Smooth muscle cell (in vitro differentiated cells): ENCODE data around the gene TMEM9B. TPM values are rescaled to one million over a fixed set of nuclear protein-coding genes. Genes with fewer than 3 reads are reported as not detected.

Source experiments
- DNase-seq: peaks from one replicate; lab custom pipeline; 2025; ENCODE audit not compliant: unreplicated experiment; lab: John Stamatoyannopoulos, UW
- H2AFZ ChIP-seq: fragments of 200-600 bp; sonication (generic); 2 replicates; pipeline ENCODE4 v1.6.0; 2016; ENCODE audit warnings: antibody characterized with exemption, low read depth, mild to moderate bottlenecking
- H3F3A ChIP-seq: fragments of 200-600 bp; sonication (generic); 2 replicates; pipeline ENCODE4 v1.6.0; 2017; ENCODE audit warnings: antibody characterized with exemption, low read depth
- H3K27ac ChIP-seq: fragments of 200-600 bp; sonication (generic); 2 replicates; pipeline ENCODE4 v1.5.1; 2016; ENCODE audit warnings: low read depth, mild to moderate bottlenecking
- H3K27me3 ChIP-seq: fragments of 200-600 bp; sonication (generic); 2 replicates; pipeline ENCODE4 v1.6.1; 2016; ENCODE audit warnings: low read depth, mild to moderate bottlenecking
- H3K36me3 ChIP-seq: fragments of 200-600 bp; sonication (generic); 2 replicates; pipeline ENCODE4 v1.5.1; 2016; ENCODE audit warnings: low read depth
- H3K4me1 ChIP-seq: fragments of 200-600 bp; sonication (generic); 2 replicates; pipeline ENCODE4 v1.5.1; 2016; ENCODE audit warnings: low read depth
- H3K4me2 ChIP-seq: fragments of 200-600 bp; sonication (generic); 2 replicates; pipeline ENCODE4 v1.6.0; 2016; ENCODE audit warnings: mild to moderate bottlenecking
- H3K4me3 ChIP-seq: fragments of 200-600 bp; sonication (generic); 2 replicates; pipeline ENCODE4 v1.5.1; 2016; ENCODE audit warnings: mild to moderate bottlenecking
- H3K79me2 ChIP-seq: fragments of 200-600 bp; sonication (generic); 2 replicates; pipeline ENCODE4 v1.6.0; 2016; ENCODE audit warnings: low read depth, mild to moderate bottlenecking
- H3K9ac ChIP-seq: fragments of 200-600 bp; sonication (generic); 2 replicates; pipeline ENCODE4 v1.6.0; 2016; ENCODE audit warnings: low read depth
- H3K9me3 ChIP-seq: fragments of 200-600 bp; sonication (generic); replicated peaks from 2 replicates; pipeline ENCODE4 v1.5.1; 2016; ENCODE audit warnings: low read depth
- H4K20me1 ChIP-seq: fragments of 200-600 bp; sonication (generic); 2 replicates; pipeline ENCODE4 v1.6.0; 2016; ENCODE audit warnings: low read depth
- WGBS: methylation state at CpG from one replicate; pipeline ENCODE4 v1.1.7; 2016; ENCODE audit warnings: low lambda C conversion rate; 5-methylcytosine and 5-hydroxymethylcytosine counted together
- polyA plus RNA-seq: library from polyadenylated mRNA; unstranded; fragments of >200 nt; fragmentation: Nextera tagmentation; extraction: Ambion mirVana; gene quantifications from 2 replicates; pipeline ENCODE4 v1.2.1, GENCODE V29; 2016
- total RNA-seq: library from RNA; depleted of rRNA; stranded (reverse); fragments of >200 nt; gene quantifications from 2 replicates; pipeline ENCODE4 v1.2.3, GENCODE V29; 2014
- TF ChIP-seq, protein P1 (sequence below): fragments of 200-600 bp; sonication (generic); IDR thresholded peaks from 2 replicates; pipeline ENCODE4 v1.5.1; 2017; ENCODE audit warnings: borderline replicate concordance, mild to moderate bottlenecking, antibody characterized with exemption; ENCODE audit not compliant: insufficient read depth, poor library complexity, severe bottlenecking

Gene TMEM9B
- total and polyA plus RNA-seq, 2 experiments from 2014 or later = 35.9 to 39.3 TPM

GRCh38 chr11:8910649-8911026 is 53.6 kb downstream of the TMEM9B start:
- no peak overlapping the region for H3K9ac ChIP-seq
- under 1% methylated on average over 13 of the region's 19 CpGs for WGBS

GRCh38 chr11:8908099-8908498 is 56.1 kb downstream of the TMEM9B start:
- H2AFZ ChIP-seq = no peak overlapping the region
- TF ChIP-seq, protein P1, sequence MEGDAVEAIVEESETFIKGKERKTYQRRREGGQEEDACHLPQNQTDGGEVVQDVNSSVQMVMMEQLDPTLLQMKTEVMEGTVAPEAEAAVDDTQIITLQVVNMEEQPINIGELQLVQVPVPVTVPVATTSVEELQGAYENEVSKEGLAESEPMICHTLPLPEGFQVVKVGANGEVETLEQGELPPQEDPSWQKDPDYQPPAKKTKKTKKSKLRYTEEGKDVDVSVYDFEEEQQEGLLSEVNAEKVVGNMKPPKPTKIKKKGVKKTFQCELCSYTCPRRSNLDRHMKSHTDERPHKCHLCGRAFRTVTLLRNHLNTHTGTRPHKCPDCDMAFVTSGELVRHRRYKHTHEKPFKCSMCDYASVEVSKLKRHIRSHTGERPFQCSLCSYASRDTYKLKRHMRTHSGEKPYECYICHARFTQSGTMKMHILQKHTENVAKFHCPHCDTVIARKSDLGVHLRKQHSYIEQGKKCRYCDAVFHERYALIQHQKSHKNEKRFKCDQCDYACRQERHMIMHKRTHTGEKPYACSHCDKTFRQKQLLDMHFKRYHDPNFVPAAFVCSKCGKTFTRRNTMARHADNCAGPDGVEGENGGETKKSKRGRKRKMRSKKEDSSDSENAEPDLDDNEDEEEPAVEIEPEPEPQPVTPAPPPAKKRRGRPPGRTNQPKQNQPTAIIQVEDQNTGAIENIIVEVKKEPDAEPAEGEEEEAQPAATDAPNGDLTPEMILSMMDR = no peak
- H3K79me2 ChIP-seq = peaks cover 8% of the 10 kb centered on the region
- H3K9ac ChIP-seq = no peak overlapping the region
- H3K36me3 ChIP-seq = no peaks in the 10 kb centered on the region
- DNase-seq = no peak
- H3K4me2 ChIP-seq = no peak overlapping the region
- no peaks in the 10 kb centered on the region for H3K9me3 ChIP-seq
- H4K20me1 ChIP-seq = no peaks in the 10 kb centered on the region
- no peaks in the 10 kb centered on the region for H3K27me3 ChIP-seq
- peaks cover 11% of the 10 kb centered on the region for H3K4me1 ChIP-seq
- no peak overlapping the region for H3K4me3 ChIP-seq
- H3K27ac ChIP-seq = no peak overlapping the region
- peaks cover 4% of the 10 kb centered on the region for H3F3A ChIP-seq

More at GRCh38 chr11:8910649-8911026, 53.6 kb downstream of the TMEM9B start:
- Histone ChIP-seq H3K9me3 (no peaks in the 10 kb centered on the region), H3K27ac (no peak overlapping the region), H3K4me3 (peak overlapping the region; percentile 81), H3K36me3 (no peaks in the 10 kb centered on the region), H2AFZ (peak overlapping the region; percentile 90), H3F3A (peaks cover 4% of the 10 kb centered on the region), H3K4me1 (peaks cover 20% of the 10 kb centered on the region), H4K20me1 (peaks cover 5% of the 10 kb centered on the region), H3K27me3 (no peaks in the 10 kb centered on the region), H3K4me2 (peak overlapping the region; percentile 82), H3K79me2 (peaks cover 24% of the 10 kb centered on the region)
- TF ChIP-seq, protein P1 = no peak
- no peak for DNase-seq

DNA sequence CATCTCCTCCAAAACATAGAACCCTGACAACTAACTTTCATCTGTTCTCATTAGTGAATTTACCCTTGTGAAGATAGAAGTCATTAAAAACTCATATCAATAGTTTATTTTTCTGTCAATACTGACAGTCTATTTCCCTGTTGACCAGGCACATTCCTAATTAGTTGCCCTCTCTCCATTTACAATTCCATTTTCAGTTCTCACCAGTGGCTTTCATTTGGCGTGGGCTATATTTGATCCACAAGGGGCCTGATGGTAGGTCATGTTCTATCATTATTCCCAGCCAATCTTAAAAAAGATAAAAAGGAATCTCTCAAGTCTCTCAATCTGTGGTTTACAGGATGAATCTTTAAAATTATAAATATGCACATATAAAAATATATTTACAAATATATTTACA is 57.1 kb downstream of the TMEM9B start:
- Histone ChIP-seq H3K79me2 (peaks cover 3% of the 10 kb centered on the region), H3K27me3 (no peaks in the 10 kb centered on the region), H3K4me2 (no peak overlapping the region), H3K9ac (no peak overlapping the region), H3K36me3 (no peaks in the 10 kb centered on the region), H3K4me3 (no peak overlapping the region), H4K20me1 (no peaks in the 10 kb centered on the region), H3K9me3 (no peaks in the 10 kb centered on the region), H3K4me1 (peaks cover 6% of the 10 kb centered on the region), H3K27ac (peak overlapping the region; percentile 32), H3F3A (no peaks in the 10 kb centered on the region), H2AFZ (no peak overlapping the region)
- whole genome bisulfite sequencing = 100% methylated on average over 1 of the region's 1 CpG
- DNase-seq = no peak
- TF ChIP-seq, protein P1 = no peak

DNA sequence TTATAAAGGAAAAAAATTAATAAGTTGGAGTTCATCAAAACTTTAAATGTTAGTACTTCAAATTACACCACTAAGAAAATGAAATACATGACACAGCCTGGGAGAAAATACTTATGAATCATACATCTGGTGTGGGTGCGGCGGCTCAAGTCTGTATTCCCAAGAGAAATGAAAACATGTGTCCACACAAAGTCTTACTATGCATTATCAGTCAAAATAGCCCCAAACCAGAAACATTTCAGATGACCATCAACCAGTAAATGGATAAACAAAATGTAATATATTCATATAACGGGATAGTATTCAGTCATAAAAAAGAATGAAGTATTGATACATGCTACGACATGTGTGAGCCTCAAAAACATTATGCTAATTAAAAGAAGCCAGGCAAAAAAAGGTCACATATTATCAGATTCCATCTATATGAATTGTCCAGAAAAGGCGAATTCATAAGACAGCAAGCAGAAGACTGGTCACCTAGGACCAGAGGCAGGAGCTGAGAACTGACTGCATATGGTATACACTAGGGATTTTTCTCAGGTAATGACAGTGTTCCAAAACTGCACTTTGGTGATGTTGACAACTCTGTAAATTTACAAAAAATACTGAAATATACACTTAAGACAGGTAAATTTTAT is 58.6 kb downstream of the TMEM9B start:
- H4K20me1 ChIP-seq = no peaks in the 10 kb centered on the region
- H3K27me3 ChIP-seq = no peaks in the 10 kb centered on the region
- no peak overlapping the region for H3K9ac ChIP-seq
- 48% methylated on average over 5 of the region's 5 CpGs for WGBS
- H3K79me2 ChIP-seq = no peaks in the 10 kb centered on the region
- H2AFZ ChIP-seq = no peak overlapping the region
- H3K9me3 ChIP-seq = no peaks in the 10 kb centered on the region
- H3K27ac ChIP-seq = peak overlapping the region; percentile 66
- no peaks in the 10 kb centered on the region for H3F3A ChIP-seq
- TF ChIP-seq, protein P1 = no peak
- H3K4me3 ChIP-seq = no peak overlapping the region
- DNase-seq = no peak
- no peaks in the 10 kb centered on the region for H3K36me3 ChIP-seq
- H3K4me2 ChIP-seq = peak overlapping the region; percentile 33
- H3K4me1 ChIP-seq = peaks cover 4% of the 10 kb centered on the region
